GM04503 (cell line): ENCODE results near the gene RRBP1.
"Not testable (repeated sequence)": the region's sequence is repeated elsewhere in the genome, so short reads cannot be mapped to it uniquely, and the experiment has no call there.

Experiments used
- DNase-seq: peaks from one replicate; pipeline ENCODE4 v3.0.0-alpha.2; 2012; ENCODE audit warnings: low read depth

The RRBP1 gene

DNA sequence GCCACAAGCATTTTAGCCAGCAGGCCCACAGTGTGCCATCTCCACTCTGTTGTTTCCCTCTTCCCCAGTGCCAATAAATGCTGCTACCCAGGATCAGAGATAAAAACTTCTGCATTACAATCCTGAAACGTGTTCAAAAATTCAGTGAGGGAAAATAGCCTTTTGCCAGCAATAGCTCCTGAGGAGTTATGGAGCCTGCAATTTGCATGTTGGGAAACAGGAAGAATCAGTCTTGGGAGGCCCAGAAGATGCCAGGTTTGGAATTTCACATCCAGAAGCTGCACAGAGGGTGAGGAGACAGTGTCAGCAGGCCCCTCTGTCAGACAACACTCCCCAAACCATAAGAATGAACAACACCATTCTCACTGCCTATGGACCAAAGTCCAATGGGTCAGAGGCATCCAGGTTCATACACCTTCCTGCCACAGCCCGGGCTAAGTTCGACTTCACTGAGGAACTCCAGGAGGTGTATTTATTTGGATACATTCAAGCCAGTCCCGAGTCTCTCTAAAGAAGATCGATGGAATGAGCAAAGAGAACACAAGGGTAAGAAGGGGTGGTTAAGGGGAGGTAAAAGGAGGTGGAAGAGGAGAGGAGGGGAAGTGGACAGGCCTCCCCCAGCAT is 20.8 kb downstream of the RRBP1 start:
- peak; percentile 78 for DNase-seq

DNA sequence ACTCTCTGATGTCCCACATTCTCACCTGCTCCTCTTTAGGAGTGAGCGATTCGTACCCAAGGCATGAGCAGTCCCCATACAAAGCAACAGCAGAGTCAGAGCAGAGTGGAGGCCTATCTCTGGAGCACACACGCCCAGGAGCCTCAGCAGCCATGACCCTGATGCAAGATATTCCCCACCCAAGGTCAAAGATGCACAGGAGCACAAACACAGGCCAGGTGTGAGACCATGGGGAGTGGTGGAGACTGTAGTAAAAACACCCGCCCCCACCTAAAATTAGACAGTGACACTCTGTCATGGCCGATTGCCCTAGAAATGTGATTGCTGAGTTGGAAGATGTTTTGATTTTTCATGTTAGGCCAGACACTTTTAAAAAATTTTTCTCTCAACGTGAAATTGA is 21.4 kb downstream of the RRBP1 start:
- DNase-seq = no peak

DNA sequence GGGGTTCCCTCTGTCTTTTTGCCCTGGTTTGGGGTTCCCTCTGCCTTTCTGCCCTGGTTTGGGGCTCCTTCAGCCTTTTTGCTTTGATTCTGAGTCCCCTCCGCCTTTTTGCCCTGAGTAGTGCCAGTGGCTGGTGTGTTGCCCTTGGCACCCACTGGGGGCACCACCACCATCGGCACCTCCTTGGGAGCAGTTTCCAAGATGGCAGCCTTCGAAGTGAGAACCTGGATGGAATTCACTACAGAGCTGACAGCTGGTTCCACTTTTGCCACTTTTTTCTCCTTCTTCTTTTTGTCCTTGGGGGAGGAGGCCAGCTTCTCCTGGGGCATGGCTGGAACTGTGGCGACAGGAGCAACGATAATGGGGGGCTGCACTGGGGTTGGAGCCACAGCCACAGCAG is 22.2 kb downstream of the RRBP1 start:
- DNase-seq = no peak

DNA sequence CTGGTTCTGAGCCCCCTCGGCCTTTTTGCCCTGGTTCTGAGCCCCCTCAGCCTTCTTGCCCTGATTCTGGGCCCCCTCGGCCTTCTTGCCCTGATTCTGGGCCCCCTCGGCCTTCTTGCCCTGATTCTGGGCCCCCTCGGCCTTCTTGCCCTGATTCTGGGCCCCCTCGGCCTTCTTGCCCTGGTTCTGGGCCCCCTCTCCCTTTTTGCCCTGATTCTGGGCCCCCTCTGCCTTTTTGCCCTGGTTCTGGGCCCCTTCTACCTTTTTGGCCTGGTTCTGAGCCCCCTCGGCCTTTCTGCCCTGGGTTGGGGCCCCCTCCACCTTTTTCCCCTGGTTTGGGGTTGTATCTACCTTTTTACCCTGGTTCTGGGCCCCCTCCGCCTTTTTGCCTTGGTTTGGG is 22.7 kb downstream of the RRBP1 start:
- not testable (repeated sequence) for DNase-seq

DNA sequence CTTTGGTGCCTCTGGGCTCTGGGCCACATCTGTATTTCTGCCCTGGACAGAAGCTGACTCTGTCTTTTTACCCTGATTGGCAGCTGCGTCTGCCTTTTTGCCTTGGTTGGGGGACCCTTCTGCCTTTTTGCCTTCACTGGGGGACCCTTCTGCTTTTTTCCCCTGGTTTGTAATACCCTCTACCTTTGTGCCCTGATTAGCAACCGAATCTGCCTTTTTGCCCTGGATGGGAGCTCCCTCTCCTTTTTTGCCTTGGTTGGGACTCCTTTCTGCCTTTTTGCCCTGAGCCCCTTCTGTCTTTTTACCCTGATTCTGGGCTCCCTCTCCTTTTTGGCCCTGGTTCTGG is 23.4 kb downstream of the RRBP1 start:
- no peak for DNase-seq

DNA sequence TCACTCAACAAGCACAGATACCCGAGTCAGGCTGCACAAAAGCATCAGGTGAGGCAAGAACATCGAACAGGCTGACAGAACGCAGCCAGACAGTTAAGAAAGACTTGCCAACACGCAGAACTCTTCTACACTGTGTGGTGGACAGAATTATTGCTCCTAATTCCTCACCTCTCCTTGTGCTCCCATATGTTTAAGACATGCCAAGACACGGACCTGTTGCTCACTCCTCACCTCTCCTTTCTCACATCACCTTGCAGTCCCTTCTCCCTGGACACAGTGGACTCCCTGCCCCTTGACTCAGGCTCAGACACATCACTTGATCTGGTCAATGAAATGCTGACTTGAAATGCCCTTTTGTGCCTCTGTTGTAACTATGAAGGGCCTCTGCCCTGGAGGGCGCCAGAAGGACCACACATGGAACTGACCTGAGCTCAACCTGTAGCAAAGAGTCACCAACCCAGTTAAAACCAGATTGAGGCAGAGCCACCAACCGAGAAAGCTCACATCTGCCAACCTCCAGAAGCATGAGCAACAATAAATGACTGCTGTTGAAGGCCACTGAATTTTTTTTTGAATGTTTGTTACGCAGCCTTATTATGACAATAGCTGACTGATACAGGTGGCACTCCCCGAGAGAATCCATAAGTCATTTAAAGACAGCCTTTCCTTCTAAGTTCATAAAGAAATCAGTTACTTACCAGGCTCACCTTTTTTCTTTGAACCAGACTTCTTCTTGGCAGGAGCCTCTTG is 24.0 kb downstream of the RRBP1 start:
- no peak for DNase-seq

DNA sequence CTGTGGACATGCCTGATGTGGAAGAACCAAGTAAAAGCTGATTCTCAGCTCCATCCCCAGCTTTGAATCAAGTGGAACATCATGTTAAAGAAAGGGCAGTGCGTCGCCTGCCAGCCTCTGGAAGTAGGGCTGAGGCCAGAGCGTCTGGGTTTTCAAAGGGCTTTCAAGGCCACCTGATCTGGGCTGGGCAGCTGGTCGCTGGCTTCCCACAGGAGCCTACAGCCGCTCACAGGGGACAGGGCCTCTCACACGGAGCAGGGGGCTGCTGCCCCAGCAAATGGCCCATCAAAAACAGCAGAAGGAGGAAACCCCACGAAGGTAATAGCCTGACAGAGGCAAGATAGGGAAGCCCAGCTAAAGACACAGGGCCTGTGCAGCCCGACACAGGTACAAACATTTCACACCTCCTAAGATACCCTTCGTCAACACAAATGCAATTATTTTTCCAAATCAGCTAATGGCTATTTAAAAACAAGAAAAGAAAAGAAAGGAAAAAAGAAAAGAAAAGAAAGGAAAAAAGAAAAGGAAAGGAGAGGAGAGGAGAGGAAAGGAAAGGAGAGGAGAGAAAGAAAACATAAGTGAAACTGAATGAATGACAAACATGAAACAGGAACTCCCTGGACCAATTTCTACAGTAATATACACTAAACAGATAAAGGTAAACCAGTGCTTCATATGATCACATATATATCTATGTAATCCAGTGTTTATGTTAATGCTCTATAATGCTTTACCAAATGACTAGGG is 24.8 kb downstream of the RRBP1 start:
- no peak for DNase-seq

DNA sequence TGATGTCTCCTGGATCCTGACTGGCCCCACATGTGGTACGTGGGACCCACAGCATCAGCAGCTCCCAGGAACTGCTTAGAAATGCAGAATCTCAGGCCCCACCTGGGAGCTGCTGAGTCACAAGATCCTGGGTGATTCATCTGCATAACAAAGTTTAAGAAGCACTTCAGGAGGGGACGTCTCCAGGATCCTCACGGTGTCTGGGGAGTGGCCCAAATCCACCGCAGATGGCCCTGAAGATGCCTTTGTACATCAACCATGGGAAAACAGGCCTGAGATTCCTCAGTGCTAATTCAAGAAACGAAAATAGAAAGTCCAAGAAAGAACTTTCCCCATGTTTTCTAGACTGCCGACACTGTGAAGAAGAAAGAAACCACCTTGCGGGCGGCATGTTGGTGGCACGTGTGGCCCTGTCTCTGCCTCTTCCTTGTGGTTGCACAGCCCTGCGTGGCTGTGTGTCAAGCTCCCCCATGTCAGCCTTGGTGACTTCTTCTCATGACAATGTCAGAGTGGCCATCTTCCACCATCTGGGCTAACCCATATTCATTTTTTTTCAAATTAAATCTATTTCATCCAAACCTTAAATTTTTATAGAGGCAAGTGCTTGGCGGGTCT is 26.1 kb downstream of the RRBP1 start:
- peak; percentile 39 for DNase-seq

DNA sequence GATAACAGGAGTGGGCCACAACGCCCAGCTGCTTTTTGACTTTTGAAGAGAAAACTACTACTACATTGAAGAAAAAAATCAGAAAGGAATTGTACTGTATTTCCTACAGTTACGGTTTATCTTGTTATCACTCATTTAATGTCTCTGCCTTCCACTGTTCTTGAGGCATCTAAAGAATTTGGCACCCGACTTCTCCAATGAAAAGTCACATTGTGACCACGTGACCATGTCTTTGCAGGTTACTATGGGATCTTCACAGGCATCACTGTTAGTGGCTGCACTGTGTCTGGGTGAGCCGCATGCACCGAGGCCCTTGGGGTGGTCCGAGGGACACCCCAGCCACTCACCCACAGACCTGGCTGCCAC is 26.8 kb downstream of the RRBP1 start:
- DNase-seq = no peak

DNA sequence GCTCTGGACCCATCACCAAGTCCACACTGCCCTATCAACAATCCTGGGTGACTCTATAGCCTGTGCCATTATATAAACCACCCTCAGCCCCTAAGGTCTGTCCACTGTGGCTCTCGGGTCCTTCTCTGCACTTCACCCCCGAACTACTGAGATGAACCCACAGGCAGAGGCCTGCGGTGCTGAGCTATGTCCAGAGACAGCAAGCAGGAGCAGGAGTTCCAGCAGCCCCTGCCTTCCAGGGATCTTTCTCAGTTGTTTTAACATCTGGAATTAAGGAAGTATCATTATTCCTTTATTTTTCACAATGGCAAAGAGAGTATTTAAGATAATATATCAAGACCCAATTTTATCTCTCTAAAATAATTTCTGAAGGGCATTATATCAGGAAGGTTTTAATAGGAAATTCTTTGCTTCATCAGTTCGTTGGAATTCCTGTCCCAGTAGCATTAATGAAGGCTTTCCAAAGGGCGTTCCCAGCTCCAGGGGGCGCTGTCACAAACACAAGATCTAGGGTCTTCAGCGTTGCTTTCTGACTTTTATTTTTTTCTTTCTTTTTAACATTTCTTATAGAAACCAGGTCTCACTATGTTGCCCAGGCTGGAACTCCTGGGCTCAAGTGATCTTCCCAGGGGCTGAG is 27.3 kb downstream of the RRBP1 start:
- no peak for DNase-seq

DNA sequence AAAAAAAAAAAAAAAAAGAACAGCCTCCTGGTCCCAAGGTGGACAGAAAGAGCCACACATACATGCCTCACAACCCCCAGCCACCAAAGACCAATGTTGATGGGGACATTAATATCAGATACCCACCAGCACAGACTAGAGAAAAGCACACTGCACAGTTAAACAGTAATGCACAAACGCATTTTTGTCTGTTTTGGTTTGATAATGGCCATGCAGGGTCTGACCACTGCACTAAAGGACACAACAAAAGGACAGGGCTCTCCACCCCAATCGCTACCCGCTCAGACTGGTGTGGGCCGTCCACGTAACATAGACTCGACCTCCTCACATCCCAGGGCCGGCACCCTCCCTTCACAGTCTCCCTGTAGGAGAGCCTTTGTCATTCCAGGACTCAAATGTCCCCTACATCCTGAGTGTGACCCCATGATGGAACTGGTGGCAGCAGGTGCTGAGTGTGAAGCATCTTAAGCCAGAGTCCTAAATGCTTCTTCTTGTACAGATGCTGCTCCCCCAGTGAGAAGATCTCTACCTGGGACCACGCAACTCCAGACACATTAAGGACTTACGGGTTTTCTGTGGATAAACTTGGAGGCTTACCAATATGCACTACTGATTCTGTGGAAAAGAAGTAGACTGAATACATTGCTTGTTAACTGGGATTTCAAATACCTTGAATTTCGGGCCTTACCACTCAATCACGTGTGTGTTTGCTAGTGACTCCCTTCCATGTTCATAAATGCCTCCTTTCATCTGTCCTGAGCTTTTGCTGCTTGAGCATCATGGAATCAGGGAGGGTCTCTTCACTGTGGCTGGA is 28.0 kb downstream of the RRBP1 start:
- no peak for DNase-seq

DNA sequence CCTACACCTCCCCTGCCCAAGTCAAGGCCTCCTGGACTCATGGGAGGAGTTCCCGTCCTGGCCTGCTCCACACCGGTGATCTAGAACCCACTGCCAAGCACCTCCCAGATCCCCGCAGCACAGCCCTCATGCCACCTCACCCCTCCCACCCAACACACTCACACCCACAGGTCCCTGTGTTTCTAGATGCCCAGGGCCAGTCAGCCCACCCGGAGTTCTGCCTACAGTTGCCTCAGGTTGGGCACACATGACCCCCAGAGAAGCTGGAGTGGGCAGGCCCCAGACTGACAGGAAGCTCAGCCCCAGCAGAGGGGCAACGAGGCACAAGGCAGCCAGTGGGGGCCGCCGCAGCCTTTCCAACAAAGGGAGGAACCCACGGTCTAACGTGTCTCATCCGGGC is 29.6 kb downstream of the RRBP1 start:
- DNase-seq = no peak

DNA sequence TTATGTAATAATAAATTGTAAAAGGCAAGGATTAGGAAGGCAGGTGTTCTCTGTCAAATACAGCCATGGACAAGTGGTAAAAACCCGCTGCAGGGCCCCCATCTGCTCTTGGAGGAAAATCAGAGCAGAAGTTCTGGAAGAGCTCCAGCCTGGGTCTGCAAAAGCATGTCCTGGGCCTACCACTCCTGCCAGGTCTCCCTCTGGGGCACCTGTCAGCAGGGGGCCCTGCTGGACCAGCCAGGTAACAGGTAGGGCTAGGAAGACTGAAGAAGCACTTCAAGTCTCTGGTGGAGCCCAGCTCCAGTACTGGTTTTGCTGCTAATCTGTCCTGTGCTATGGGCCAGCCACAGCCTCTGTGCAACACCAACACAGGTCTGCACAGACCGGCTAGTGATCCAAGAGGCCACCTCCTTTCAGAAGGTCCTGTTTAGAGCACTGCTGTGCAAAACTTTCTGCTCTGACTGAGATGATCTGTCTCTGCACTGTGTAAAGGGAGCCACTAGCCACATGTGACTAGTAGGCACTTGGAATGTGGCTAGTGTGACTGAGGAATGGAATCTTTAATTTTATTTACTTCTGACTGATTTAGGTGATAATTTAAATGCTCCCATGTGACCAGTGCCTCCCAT is 30.2 kb downstream of the RRBP1 start:
- no peak for DNase-seq

DNA sequence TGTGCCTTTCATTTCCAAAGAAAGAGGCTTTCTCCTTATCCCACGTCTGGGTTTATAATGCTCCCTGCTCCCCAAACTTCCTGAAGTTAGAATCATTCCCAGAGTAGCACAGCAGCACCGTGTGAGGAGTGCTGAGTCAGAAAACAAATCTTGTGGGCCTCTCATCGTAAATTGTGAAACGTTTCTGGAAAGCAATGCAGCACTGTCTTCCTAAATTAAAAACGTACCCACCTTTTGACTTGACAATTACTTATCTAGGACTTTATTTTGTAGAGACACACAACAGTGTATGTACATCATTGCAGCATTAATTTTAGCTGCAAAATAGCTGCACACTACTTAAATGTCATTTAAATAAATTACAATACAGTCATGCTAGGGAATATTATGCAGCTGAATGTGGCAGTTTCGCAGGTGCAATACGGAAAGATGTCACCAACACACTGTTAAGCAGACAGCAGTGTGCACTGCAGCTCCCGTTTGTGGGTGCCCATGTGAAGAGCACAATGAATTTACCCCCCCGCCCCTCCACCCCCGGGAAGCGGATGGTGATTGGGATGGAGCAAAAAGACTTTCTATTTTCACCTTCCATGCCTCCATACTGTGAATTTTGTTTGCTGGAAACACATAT is 30.8 kb downstream of the RRBP1 start:
- DNase-seq = no peak

DNA sequence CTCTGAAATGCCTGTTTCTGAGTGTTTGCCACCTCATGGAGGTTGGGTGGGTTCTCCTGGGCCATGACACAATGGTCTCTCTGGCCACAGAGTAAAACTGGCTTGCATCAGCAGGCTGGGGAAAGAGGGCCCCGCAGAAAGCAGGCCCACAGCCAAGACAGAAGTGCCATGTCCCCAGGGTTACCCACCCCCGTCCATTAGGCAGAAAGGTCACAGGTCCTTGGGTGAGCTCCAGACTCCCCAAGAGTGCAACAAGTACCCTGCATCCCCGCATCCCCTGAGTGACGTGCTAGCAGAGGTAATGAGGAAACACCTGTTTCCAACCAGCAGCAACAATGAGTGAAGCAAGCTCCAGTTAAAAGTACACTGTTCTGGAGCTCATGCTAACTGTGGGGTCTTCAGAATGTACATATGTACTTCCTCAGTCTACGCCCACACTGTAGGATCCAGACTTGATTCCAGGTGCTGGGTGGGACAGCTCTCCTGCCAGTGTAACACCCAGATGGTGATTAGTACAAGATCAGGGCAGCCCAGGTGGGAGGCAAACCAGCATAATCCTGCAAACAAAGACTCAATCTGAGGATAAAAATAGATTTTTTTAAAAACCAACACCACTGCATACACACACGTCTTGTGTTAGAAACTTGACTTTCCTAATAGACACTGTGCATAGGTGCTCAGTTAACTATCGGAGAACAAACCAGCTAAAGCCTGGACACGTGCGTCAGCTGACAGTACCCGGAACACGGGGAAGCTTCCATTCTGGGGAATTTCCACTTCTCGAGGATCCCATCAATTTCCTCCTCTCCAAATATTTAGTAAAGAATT is 31.5 kb downstream of the RRBP1 start:
- DNase-seq = no peak

DNA sequence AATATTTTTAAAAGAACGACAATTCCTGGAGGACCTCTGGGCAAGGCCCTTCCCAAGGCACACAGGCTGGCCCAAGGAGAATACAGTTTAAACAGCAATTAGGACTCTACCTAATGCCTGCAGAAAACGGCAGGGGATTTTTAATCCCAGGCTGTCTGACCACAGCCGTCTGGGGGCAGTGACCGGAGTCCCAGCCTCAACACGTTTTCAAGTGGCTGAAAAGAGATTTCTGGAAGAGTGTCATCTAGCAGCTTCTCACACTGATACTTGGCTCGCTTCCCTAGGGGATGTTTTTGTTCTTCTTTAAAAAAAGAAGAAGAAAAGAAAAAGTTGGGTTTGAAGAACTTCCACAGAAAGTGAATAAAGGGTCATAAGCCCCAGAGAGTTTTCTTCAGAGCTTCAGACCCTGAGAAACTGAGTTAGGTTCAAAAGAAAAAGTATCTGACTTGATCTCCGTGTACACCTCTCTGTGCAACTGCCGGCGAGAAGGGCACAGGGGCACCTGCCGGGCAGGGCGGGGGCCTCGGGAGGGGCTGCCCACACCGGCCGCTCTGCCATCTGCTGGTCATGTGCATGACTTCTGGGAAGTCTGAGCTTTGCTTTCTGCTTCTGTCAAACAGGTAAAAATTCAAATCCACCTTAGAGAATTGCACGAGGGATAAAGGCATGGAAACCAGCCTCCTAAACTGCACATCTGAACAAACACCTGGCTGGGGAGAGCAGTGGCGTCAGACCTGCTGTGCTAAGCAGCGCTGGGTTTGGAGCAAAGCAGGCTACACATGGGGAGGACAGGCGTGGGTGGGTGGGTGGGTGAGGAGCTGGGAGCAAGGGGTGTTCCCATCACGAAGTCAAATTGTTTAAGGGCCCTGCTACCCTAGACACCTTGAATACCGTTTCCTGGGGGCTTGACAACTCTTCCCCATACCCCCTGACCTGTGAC is 33.0 kb downstream of the RRBP1 start:
- DNase-seq = no peak

DNA sequence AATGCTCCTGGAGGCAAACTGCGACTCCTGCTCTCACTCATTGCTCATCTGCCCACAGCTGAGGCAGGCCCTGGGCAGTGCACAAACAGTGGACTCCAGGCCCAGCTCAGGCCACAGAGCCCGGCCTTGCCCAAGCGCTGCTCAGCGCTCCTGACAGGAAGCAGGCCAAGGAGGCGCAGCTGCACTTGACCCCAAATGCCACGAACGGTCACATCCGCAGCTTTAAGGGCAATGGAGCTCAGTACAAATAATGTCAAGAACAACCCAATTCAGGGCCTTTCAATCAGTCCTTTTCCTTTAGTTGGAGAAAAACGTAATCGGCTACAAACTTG is 33.8 kb downstream of the RRBP1 start:
- no peak for DNase-seq

DNA sequence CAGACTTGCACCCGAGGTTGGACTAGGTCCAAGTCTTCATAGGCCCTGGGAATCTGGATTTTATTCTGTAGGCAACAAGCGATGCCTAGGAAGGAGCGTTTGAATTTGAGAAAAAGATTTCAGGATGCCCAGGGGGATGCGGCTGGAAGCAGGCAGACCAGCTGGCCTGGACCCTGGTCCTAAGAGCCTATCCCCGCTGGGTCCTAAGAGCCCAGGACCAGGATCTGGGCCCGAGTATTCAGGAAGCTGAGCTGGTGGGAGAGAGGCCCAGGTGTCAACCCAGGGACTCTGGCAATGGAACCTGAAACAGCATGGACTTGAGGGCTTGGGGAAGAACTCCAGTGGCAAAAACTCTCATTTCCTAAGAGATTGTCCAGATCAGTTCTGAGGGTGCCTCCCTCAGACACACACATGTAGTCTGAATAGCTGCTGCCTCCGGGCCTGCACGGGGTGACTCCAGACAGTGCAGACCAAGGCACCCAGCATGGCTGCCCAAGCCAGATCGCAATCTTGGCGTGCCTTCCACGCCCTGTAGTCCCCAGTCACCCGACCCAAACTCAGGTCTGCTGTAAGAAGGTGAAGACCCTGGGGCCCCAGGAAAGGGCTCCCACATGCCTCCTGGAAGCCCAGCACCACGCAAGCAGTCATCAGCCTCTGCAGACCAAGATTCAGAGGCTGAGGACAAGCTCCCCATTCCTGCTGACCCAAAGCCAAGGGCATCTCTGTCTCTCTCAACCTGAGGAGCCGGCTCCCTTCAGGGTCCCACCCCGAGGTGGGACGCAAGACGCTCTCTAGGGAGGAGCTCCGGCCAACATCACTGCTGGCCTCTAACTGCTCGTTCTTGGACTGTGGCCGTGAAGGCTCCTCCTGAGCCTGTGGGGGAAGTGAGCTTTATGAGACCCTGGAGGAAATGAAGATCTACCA is 34.4 kb downstream of the RRBP1 start:
- DNase-seq = no peak
